ENCODE results near the gene KIF26B.
"Not testable (repeated sequence)": the region's sequence is repeated elsewhere in the genome, so short reads cannot be mapped to it uniquely, and the experiment has no call there.

Gene KIF26B

DNA sequence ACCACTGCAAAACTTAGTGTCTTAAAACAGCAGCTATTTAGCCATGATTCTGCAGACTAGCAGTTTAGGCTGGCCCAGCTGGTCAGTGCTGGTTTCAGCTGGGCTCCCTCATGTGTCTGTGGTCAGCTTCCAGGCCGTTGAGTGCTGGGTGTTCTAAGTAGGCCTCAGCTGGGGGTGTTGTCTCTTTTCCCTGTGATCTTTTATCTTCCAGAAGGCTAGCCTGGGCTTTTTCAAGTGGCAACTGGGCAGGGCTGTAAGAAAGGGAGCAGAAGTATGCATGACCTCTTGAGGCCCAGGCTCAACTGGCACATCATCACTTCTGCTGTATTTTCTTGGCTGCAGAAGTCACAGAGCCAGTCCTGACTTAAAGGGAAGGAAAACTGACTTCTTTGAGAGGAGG, 136.1 kb downstream of the KIF26B start:
- no peak for DNase-seq

DNA sequence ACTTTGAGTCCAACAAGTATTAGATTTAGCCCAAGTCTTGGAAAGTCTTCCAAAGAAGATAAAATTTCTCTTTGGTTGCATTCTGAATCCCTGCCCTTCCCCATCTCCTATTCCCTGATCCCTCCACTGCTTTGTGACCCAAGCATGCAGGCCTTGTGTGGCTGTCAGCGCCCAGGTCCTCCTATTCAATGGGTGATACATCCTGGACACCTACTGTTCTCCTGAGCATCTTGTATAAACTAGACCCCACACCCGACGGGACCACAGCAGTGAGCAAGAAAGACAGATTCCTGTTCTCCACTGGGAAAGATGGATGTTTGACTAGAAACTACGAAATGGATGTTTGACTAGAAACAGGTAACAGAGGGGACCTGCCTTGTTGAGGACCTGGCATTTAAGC, 136.6 kb downstream of the KIF26B start:
- DNase-seq: no peak

DNA sequence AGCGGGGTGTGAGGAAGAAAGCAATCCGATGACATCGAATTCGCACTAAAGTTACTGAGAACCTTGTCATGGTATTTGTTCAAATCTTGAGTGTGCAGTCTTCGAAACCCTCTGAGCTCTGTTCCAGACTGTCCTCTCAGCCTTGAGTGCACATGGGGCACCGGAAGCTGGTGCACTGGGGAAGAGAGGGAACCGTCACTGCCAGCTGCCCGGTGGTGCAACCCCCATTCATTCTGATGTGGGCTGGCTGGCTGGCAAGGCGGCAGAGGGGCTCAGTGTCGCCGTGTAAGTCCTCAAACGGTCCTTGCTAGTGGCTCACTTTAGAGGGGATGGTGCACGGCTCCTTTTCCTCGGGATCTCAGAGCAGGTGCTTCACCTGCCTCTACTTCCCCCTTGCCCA, 137.4 kb downstream of the KIF26B start:
- DNase-seq: no peak

DNA sequence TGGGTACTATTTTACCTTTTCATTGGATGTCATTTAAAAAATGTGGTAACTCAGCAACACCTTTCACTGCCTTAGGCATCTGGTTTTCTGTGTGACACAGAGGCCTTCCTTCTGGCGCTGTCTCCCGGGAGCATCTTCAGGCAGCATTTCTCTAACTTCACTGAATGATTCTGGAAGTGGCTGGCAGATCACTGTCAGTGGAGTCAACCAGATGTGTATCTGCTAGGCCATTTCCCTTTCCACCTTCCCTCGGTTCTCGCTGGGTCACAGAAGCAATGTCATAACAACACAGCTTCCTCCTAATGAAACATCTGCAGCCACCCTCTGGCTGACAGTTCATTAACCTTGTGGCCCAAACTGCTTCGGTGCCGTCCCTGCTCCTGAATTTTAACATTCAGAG, 137.8 kb downstream of the KIF26B start:
- no peak for DNase-seq

DNA sequence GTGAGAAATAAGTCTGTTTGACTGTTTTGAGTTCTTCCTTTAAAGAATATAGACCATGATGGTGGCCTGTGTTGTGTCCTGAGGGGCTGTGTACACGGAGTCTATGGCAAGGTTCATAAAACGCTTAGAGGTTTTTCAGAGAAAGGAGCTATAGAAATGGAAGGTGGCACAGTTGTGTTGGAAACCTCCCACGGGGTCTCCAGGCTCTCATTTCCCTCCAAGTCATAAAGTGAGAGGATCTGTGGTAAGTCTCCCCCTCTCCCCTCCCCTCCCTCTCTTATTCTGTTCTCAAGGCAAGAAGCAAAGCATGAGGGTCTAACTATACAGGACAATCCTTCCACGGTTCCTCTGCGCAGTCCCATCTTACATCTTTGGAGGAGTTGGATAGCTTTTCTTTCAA, 139.2 kb downstream of the KIF26B start:
- no peak for DNase-seq

DNA sequence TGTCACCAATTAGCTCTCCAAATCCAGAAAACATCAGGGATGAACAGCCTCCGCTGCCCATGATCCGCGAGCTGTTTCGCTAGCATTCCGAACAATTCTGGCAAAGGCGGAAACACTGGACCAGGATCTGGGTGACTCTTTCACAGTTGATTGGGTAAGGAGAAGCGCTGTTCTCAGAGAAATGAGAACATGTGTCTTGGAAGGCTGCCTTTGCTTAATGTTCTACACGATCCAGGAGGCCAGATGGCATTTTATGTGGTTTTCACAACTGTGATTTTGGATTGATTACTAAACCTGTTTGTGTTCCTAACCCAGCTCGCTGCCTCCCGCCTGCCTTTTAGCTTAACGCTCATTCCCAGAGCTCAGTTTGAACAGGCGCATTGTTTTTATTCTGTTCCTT, 144.0 kb downstream of the KIF26B start:
- DNase-seq: no peak

DNA sequence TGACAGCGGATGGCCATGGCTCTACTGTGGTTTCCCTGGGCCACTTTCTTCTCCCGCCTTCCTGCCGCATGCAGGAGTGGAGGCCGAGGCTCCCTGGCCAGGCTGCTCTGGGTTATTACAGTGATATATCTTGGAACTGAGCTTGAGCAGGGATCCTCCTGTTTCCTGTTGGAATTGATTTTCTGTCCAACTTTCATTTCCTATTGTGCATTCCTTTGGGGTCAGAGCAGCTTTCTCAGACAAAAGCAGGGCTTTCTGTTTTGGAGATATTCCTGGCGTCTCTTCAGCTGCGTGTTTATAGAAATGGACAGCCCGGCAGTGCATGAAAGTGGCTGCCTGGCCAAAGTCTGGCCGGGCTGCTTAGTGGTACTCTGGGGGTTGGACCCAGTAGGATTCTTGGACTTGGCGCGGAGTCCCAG, 146.4 kb downstream of the KIF26B start:
- DNase-seq: no peak

DNA sequence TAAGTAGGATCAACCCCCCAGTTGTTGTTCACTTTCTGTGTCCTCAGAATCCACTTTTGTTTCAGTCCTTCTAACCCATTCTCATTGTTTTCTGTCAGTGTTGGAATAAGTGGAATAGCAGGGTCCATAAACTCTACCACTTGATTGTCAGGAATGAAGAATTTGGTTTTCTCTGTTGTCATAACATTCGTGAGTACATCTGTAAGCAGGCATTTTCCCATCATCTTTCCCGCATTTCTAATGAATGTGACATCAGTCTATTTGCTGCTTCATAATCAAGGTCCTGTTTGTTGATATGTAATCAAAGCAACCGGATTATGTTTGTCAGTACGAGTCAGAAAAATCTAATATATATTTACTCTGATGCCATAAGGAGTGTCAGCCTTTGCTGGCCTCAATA, 147.1 kb downstream of the KIF26B start:
- DNase-seq: no peak

DNA sequence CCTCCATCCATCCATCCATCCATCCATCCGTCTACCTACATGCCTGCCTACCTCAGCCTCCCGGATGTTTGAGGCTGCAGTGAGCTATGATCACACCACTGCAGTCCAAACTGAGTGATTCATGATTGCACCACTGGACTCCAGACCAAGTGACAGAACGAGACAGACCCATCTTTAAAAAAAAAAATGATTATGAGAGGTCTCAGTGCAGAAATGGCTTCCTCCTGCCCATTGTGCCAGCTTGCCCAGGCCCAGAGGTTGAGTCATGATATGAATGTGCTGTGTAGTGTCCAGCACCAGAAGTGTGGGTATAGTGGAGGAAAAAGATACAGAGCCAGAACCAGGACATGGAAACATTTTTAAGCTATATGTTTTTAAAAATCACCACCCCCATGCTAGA, 149.9 kb downstream of the KIF26B start:
- no peak for DNase-seq

DNA sequence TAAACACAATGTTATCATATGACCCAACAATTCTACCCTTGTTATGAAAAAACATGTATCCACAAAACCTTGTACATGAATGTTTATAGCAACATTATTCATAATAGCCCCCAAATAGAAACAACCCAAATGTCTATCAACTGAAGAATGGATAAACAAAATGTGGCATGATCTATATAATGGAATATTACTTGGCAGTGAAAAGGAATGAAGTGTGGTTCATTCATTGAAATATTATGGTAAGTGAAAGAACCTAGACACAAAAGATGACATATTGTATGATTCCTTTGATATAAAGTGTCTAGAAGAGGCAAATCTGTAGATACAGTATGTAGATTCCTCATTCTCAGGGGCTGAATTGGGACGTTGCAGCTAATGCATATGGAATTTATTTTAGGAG, 151.2 kb downstream of the KIF26B start:
- no peak for DNase-seq

DNA sequence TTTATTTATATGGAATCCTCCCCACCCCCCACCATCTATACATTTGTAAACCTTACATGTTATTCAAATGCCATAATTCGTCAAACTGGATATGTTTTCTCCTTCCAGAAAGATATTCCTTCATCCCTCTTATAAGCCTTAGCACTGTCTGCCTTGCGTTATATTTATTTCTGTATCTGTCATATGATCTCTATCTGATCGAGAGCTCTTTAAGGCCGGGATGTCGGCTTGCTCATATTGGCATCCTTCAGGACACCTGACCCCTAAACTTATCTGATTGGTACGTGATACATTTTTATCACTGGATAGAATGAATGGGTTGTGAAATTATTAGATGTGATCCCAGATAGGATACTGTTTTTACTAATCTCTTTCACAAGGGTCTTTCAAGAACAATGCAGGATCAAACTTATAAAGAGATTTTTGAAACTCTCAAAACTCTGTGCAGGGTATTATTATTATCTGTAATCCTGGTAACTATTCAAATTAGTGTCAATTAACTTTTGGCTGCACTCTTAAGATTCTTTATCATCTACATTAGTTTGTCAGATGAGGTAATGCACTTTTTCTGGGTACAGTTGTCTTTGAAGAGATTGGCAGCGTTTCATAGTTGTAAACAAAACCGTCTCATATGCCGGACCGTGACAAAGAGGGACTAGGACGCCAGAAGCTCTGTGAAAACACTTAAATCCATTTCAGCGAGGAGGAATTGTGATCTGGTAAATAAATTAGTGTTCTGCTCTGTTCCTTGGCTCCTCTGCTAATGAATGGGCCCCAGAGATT, 152.0 kb downstream of the KIF26B start:
- no peak for DNase-seq

DNA sequence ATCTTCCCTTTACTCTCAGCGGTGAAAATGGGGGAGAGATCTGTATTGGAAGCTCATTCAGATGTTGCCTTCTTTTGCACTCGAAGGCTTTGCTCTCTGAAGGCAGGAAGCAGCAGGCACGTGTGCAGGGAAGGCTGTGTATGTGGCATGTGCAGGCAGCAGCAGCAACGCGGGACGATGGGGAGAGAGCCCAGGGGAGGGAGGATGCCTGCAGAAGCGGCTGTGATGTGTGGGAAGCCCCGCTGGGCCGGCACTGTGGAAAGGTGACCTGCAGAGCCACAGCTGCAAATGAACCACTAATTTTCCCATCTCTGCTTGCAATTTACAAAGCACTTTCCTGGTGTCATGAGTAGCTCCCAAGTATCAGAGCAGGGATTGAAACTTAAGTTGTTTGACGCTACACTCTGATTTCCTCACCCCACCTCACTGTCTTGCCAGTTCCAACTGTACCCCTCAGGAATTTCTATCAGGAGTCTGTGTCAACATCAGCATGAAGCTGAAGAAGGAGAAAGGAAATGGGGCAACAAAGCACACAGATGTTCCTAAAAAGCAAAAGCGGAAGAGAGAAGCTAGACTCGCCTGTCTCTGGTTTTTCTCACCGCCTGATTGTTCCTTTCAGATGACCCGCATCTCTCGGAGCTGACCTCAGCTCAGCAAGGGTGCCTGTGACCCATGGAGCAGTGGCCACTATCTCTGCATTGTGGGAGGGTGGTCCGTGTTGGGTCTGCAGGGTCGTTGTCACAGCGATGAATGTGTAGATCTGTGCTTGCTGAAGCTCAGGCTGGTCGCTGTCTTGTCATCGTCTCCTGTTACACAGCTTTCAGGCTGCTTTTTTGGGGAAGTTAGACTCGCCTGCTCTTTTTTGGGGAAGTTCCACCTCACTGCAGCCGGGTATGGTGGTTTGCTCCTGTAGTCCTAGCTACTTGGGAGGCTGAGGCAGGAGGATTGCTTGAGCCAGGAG, 156.1 kb downstream of the KIF26B start:
- peak; percentile 2 to 46 for DNase-seq

DNA sequence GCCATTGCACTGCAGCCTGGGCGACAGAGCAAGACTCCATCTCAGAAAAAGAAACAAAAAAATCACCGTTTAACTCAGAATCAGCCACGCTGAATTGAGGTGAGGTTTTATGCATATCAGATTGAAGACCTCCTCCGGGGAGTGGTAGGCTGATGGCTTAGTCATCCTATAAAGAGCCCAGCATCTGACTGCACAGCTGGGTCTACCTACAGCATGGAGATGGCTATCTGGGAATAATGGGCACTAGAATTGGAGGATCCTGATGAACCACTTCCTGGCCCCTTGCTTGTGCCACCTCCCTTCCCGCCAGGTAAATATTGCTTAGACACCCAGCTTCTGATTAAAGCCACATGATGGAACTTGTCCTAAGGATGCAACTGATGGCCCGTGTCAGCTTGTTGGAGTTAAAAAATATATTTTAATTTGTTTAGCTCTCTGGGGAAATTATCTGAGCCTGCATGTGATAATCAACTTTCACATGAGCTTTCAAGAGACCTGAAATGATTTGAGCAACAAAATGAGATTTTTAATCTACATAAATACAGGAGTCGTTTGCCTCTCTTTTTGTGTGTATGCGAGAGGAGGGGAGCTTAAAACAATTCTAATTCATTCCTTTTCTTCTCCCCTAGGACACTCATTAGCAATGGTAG, 157.2 kb downstream of the KIF26B start:
- no peak for DNase-seq

DNA sequence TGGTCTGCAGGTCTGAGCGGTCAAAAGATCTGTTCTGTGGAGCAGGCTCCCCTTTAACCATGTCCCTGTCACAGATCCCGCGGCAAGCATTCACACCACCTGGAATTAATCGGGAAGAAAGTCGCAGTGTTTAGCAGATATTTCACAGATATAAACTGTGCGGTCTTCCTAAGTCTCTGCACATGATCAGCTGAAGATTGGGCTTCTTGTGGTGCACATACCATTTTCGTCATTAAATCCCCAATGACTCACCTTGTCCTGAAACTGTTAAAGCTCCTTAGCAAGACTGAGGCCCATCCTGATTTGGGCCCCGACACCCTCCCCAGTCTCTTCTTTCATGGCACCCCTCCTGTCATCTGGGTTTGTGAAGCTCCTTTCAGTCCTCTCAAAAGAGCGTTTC, 158.8 kb downstream of the KIF26B start:
- no peak for DNase-seq

DNA sequence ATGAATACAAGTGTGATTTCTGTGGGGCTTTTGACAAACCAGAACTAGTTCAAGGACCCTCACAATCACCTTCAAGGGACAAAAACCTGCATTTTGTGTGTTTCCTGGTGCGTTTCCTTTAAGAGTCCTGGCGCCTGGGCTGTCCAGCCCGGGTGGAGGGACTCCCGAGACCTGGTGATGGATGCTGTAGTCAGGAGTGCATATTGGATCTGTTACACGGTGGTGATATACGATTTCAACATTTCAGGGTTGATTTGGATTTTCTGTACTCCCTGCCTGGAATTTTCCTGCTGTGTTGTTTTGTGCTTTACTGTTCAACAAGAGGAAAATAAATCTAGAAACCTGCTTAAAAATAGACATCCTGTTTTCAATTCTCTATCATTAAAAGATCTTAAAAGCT, 162.0 kb downstream of the KIF26B start:
- no peak for DNase-seq

DNA sequence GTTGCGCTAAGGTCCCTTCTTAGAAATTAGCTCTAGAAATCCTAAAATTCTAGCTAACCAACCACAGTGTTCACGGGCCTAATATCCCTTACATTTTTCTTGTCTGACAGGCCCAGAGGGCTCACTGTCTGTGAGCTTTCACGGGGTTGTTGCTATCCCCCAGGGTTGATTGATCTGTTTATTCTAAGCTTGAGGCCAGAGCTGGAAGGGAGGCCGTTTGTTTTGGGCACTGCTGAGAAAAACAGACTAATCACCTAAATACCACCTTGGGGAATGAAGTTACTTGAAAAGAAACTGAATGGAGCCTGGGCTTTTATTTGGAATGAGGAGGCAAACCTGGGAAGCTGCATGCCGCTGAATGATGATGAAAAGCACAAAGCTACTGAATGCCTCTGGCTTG, 162.4 kb downstream of the KIF26B start:
- no peak for DNase-seq

DNA sequence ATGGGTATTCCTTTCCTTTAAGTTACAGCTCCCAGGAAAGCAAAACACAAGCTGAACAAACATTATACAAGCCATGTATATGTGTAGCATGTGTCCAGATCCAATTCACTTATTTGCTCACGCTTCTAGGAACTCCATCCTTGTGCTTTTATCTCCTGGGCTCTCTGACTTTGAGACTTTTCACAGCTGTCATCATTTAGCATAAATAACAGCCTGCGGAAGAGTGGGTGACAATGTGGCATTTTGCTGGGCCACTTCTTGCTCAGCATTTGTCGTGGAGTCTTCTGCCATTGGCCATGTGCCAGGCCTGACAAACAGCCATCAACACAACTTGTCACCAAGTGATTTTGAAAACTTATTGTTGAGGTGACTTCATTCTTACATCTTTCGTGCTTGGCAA, 164.3 kb downstream of the KIF26B start:
- no peak for DNase-seq

DNA sequence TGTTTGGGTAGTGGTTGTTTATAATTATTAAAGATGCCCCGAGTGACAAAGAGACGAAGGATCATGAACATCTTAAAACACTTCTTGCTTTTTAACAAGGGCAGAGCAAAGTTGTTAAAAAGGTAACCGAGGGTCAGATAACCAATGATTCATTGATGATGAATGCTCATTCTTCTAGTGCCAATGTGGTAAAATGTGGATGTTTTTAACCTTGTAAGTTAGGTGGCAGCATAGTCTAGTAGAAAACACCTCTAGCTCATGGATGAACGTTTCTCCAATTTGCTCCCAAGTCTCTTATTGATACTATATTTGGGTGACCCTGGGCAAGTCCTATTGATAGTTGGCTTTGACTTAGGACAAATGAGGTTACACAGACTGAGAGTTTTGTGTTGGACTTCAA, 167.9 kb downstream of the KIF26B start:
- DNase-seq: no peak

DNA sequence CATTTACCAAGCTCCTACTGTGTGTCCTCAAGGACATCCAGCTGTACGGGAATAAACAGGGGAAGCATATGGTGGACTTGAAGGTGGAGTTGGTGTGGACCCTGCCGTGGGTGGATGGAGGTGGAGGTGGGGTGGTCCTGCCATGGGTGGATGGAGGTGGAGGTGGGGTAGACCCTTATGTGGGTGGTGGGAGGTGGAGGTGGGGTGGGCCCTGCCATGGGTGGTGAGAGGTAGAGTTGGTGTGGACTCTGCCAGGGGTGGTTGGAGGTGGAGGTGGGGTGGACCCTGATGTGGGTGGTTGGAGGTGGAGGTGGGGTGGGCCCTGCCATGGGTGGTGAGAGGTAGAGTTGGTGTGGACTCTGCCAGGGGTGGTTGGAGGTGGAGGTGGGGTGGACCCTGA, 169.0 kb downstream of the KIF26B start:
- DNase-seq: not testable (repeated sequence)

DNA sequence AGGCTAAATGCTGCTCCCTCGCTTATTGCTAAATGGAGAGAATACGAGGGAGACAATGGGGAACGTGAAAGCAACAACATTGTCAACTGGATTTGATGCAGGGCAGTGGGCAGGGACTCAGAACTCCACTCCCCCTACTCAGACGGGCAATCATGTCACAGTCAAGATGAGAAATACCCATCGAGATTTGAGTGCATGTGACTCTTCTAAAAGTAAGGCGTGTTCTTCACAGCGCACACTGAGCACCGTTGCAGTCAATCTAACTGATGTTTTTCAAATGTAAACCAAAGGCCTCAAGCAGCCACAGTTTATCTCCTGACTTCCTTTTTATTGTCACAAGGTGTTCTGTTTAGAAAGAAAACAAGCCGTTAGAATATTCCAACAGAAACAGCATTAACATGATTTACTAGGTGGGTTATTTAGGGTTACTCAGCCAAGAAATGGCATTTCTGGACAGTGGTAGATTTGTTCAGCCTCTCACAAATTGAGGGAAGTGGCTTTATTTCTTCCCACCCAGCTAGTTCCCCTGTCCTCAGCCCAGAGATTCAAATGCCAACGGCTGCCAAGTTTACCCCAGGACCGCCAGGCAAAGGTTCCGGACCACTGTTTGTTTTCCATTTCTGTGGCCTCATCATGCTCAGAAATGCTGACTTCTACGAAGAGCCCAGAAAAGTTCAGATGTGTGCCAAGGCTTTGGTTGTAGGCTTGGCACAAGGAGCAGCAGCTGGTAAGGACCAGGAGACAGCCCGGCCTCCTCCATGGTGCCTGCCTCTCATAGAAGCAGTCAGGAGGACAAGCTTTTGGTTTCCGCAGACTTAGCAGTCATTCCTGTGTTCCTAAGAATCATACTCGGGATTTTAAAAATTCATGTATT, 171.4 kb downstream of the KIF26B start:
- DNase-seq: no peak

DNA sequence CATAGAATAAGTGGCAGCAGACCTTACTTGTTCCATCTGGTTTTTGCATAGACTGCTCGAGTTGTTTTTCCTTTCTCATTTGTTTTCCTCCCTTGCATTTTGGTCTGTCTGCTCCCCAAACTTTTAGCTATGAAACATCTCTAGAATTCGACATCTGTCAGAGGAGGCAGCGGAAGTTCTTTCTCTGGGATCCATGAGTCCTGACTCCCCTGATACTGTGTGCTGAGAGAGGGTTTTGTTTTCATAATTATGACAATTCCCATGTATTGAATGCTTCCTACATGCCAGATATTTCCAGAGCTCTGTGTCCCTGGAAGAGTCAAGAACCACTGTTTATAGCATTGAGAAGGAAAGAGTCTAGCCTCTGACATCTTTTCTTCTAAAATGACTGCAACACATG, 172.6 kb downstream of the KIF26B start:
- no peak for DNase-seq

DNA sequence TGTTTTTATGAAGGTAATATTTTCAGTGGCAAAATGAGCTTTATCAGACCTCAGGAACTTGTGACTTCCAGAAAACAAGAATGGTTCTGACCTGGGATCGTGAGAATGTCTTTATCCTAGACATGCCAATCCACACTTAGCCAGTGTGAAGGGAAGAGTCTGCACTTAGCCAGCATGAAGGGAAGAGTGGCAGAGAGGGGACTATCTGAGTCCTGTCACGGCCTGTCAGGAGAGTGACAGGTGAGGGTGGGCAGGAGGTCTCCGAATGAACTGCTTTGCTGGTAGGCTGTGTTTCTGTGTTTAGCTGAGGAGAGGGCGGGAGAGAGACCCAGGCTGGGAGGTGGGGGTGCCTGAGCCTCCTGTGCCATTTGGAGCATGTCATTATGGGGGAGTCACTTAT, 173.1 kb downstream of the KIF26B start:
- no peak for DNase-seq

DNA sequence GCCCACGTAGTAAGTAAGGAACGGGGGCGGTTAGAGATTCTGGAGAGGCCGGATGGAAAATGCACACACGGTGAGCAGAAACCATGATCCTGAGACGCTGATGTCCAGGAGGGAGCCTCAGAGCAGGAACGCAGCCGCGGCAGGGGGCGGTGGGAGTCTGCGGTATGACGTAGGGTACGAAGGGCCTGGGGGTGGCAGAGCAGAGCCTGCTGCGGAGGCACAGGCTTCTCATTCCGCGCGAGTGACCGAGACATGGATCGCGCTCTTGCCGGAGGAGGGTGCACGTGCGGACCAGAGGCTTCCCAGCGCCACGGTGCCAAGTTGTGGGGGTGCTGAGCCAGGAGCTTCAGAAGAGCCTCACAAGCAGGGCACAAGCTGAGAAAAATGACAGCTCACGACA, 176.2 kb downstream of the KIF26B start:
- DNase-seq: no peak

All from CD4-positive, alpha-beta T cell treated with Interleukin-1 beta for 1 hour (primary cell).